Adrenal gland (tissue), 5 donors: Measurements from ENCODE around the gene TMEM135.

ENCODE experiments used
- CTCF ChIP-seq, 6 experiments: fragments of 450-650 bp in 4 of 6; fragments of 200-600 bp in 2 of 6; sonication (generic) in 1 of 6; IDR thresholded peaks; 1 replicate in 5 of 6; 2 replicates in 1 of 6; pipeline versions ENCODE4 v1.5.1 to v1.8.0; 2016 to 2021; ENCODE audit warnings: antibody characterized with exemption in 6 of 6, mild to moderate bottlenecking in 2 of 6, moderate library complexity in 1 of 6
- POLR2A ChIP-seq, 2 donors: fragments of 450-650 bp; IDR thresholded peaks; one replicate each; pipeline ENCODE4 v1.6.1; 2017; ENCODE audit warnings: antibody characterized with exemption in 2 of 2, mild to moderate bottlenecking in 2 of 2, moderate library complexity in 1 of 2
- donor health status: DM: no; HTN: no; CAD: no.

GRCh38 chr11:87128372-87128771, 90.6 kb downstream of the TMEM135 start:
- no peak for TF ChIP-seq CTCF (IDR thresholded peaks at IDR 0.05)
- no peak for TF ChIP-seq POLR2A (IDR thresholded peaks at IDR 0.05)
